Esophagus muscularis mucosa (tissue), 4 donors: ENCODE data around the gene AARSD1. TPM values are rescaled to one million over a fixed set of nuclear protein-coding genes. Genes with fewer than 3 reads are reported as not detected.

Source experiments
- DNase-seq: peaks from one replicate; pipeline ENCODE4 v3.0.0-alpha.2; 2017; ENCODE audit errors: extremely low spot score
- H3K27ac ChIP-seq, 4 donors: fragments of 200-600 bp; sonication (generic); replicated peaks in 1 of 4; 1 replicate in 3 of 4; 2 replicates in 1 of 4; pipeline ENCODE4 v1.5.1; 2016 to 2019; ENCODE audit warnings: mild to moderate bottlenecking in 1 of 4
- H3K27me3 ChIP-seq, 4 donors: fragments of 200-600 bp; sonication (generic); one replicate each; pipeline versions ENCODE4 v1.5.1 to v1.6.0; 2016 to 2019
- H3K36me3 ChIP-seq, 4 donors: fragments of 200-600 bp; sonication (generic); one replicate each; pipeline ENCODE4 v1.5.1; 2016 to 2019
- H3K4me1 ChIP-seq, 4 donors: fragments of 200-600 bp; sonication (generic); one replicate each; pipeline ENCODE4 v1.5.1; 2016 to 2019
- H3K4me3 ChIP-seq, 4 donors: fragments of 200-600 bp; sonication (generic); 1 replicate in 2 of 4; 2 replicates in 2 of 4; pipeline ENCODE4 v1.5.1; 2016 to 2019; ENCODE audit warnings: mild to moderate bottlenecking in 4 of 4, moderate library complexity in 1 of 4
- H3K9me3 ChIP-seq, 4 donors: fragments of 200-600 bp; sonication (generic); 1 replicate in 3 of 4; 2 replicates in 1 of 4; pipeline ENCODE4 v1.5.1; 2016 to 2019
- CTCF ChIP-seq, 3 experiments: fragments of 200-600 bp in 2 of 3; fragments of 450-650 bp in 1 of 3; sonication (generic) in 2 of 3; IDR thresholded peaks; one replicate each; pipeline ENCODE4 v1.5.1; 2017 to 2019; ENCODE audit warnings: antibody characterized with exemption in 3 of 3, mild to moderate bottlenecking in 2 of 3, moderate library complexity in 1 of 3
- EP300 ChIP-seq: sonication (generic); formaldehyde crosslinking; IDR thresholded peaks from one replicate; pipeline ENCODE4 v1.6.1; 2017; ENCODE audit warnings: antibody characterized with exemption
- POLR2A ChIP-seq: fragments of 450-650 bp; IDR thresholded peaks from one replicate; pipeline ENCODE4 v1.6.1; 2017; ENCODE audit warnings: antibody characterized with exemption, moderate library complexity, mild to moderate bottlenecking, low read depth
- POLR2AphosphoS5 ChIP-seq, 2 donors: sonication (generic); formaldehyde crosslinking; IDR thresholded peaks; one replicate each; pipeline ENCODE4 v1.6.1; 2017; ENCODE audit warnings: antibody characterized with exemption in 2 of 2
- WGBS: methylation state at CpG from one replicate; pipeline ENCODE4 v1.1.5; 2018; 5-methylcytosine and 5-hydroxymethylcytosine counted together
- intact Hi-C: fragments of 100-400 bp; cut with DNase I; formaldehyde crosslinking; loops from one replicate; pipeline ENCODE4 v1.15.1; 2023
- total RNA-seq, 4 donors: library from RNA; depleted of rRNA; stranded (reverse); fragments of >200 nt; gene quantifications; one replicate each; pipeline versions ENCODE4 v1.1.0 to v1.2.1, GENCODE V29; 2016

The AARSD1 gene
- total RNA-seq, 4 donors from 2014 or later = 21.9 to 35.7 (median 26.8) TPM

DNA sequence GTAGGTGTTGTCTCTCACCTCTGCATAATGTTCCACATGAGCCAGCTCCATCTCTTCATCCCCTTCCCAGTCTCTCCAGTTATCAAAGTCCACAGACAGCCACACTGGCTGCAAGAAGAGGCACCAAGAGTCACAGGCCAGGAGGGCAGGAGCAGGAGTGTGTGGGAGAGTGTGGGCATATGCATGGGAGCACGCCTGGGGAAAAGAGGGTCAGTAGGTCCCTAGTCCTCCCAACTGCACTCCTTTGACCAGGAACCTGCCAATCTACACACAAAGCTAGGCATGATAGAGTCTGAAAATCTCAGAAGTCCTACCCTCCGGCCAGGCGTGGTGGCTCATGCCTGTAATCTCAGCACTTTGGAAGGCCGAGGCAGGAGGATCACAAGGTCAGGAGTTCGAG, 7.3 kb upstream of the AARSD1 start:
- intact Hi-C loops = no loop called here
- no peak overlapping the region for H3K4me3 ChIP-seq
- no peak overlapping the region for H3K27ac ChIP-seq
- TF ChIP-seq EP300 (no peak), POLR2A (no peak), POLR2AphosphoS5 (IDR thresholded peaks at IDR 0.05) (no peak), CTCF (IDR thresholded peaks at IDR 0.05) (no peak)
- no peaks in the 10 kb centered on the region for H3K4me1 ChIP-seq
- peaks cover 0 to 7% (median 0%) of the 10 kb centered on the region in 4 donors for H3K36me3 ChIP-seq
- no peak for DNase-seq
- no peaks in the 10 kb centered on the region for H3K9me3 ChIP-seq
- 94% methylated on average over 4 of the region's 5 CpGs for WGBS
- H3K27me3 ChIP-seq = no peaks in the 10 kb centered on the region

DNA sequence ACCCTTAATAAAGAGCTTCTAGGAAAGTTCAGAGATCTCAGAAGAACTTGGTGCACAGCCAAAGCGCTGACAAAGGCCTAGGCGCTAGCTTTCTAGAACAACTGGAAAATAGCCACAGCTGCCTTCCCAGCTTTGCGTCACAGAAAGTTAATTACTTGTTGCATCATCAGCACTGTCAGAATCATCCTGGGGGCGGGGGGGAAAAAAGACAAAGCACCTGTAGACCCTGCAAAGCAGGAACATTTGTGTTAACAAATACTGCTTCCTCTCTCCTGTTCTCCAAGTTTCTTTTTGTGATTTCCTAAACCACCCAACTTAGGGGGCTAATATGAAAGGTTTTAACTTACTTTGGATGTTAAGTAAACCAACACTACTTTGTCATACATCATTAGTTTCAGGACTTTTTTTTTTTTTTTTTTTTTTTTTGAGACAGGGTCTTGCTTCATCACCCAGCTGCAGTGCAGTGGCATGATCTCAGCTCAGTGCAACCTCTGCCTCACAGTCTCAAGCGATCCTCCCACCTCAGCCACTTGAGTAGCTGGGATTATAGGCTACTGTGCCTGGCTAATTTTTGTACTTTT, 4.8 kb upstream of the AARSD1 start:
- Histone ChIP-seq H3K27ac (no peak overlapping the region), H3K4me3 (no peak overlapping the region), H3K36me3 (peaks cover 0 to 7% (median 0%) of the 10 kb centered on the region in 4 donors), H3K27me3 (no peaks in the 10 kb centered on the region), H3K4me1 (peaks cover 0 to 5% (median 4%) of the 10 kb centered on the region in 4 donors), H3K9me3 (no peaks in the 10 kb centered on the region)
- no peak for DNase-seq
- intact Hi-C loops = no loop called here
- TF ChIP-seq POLR2AphosphoS5 (IDR thresholded peaks at IDR 0.05) (no peak), POLR2A (no peak), CTCF (IDR thresholded peaks at IDR 0.05) (no peak), EP300 (no peak)
- WGBS = 54% methylated on average over 5 of the region's 5 CpGs

- Histone ChIP-seq H3K9me3 (no peaks in the 10 kb centered on the region), H3K27me3 (no peaks in the 10 kb centered on the region), H3K36me3 (peaks cover 0 to 7% (median under 1%) of the 10 kb centered on the region in 4 donors), H3K4me3 (no peak overlapping the region), H3K4me1 (peaks cover 6 to 17% (median 15%) of the 10 kb centered on the region in 4 donors), H3K27ac (no peak overlapping the region)
- no peak for DNase-seq
- TF ChIP-seq POLR2A (no peak), CTCF (IDR thresholded peaks at IDR 0.05) (no peak), POLR2AphosphoS5 (IDR thresholded peaks at IDR 0.05) (no peak), EP300 (no peak)
- intact Hi-C loops = no loop called here
- 93% methylated on average over 1 of the region's 1 CpG for WGBS
Observed at GRCh38 chr17:42967925-42968324, 3.7 kb upstream of the AARSD1 start.

- no peak for DNase-seq
- H3K4me1 ChIP-seq = no peaks in the 10 kb centered on the region
- 92% methylated on average over 1 of the region's 1 CpG for WGBS
- H3K9me3 ChIP-seq = no peaks in the 10 kb centered on the region
- no peak overlapping the region for H3K27ac ChIP-seq
- H3K27me3 ChIP-seq = no peaks in the 10 kb centered on the region
- peaks cover 60 to 97% (median 95%) of the 10 kb centered on the region in 4 donors for H3K36me3 ChIP-seq
- intact Hi-C loops = no loop called here
- no peak overlapping the region for H3K4me3 ChIP-seq
- TF ChIP-seq EP300 (no peak), POLR2A (no peak), POLR2AphosphoS5 (IDR thresholded peaks at IDR 0.05) (no peak), CTCF (IDR thresholded peaks at IDR 0.05) (no peak)
Observed at GRCh38 chr17:42953669-42954068, 10.6 kb downstream of the AARSD1 start.
